ENCODE results near the gene FAAP20. TPM values are rescaled to one million over a fixed set of nuclear protein-coding genes. Genes with fewer than 3 reads are reported as not detected.
A peak's percentile ranks its signal among the peaks of the same experiment; 100 is the strongest.

The FAAP20 gene
- 10 to 100 TPM; 59.0 to 61.0 TPM for total RNA-seq

- Mint-ChIP-seq H3K36me3 (no peaks in the 10 kb centered on the region), H3K27me3 (no peaks in the 10 kb centered on the region), H3K4me3 (peak within 1 kb of the TSS; percentile 84), H3K9me3 (no peaks in the 10 kb centered on the region), H3K4me1 (peaks cover 12% of the 10 kb centered on the region), H3K27ac (peak within 1 kb of the TSS; percentile 92)
- peak; percentile 30 for ATAC-seq (ENCODE audit: low read depth)
- POLR2A ChIA-PET = interaction anchor here (0.6 to 3.9 kb wide), 23 partner anchors 11 to 417 kb away, joined by 3 to 63 read pairs (median 4); partner anchors contain the start of genes MORN1, PEX10, PRXL2B and RER1
- no peak for DNase-seq
Observed at GRCh38 chr1:2194319-2194897, at the start of gene FAAP20. Gene FAAP20, minus strand, starts transcription at chr1:2194772. Its CDS starts 23 bp downstream, at chr1:2194749.

GRCh38 chr1:2242814-2243725 lies 48.5 kb upstream of the FAAP20 start:
- H3K27me3 Mint-ChIP-seq = no peaks in the 10 kb centered on the region
- peaks cover 29% of the 10 kb centered on the region for H3K4me1 Mint-ChIP-seq
- no peak for DNase-seq
- no peak overlapping the region for H3K27ac Mint-ChIP-seq
- POLR2A ChIA-PET = no interaction called here
- no peak for ATAC-seq (ENCODE audit: low read depth)
- no peak overlapping the region for H3K4me3 Mint-ChIP-seq
- peaks cover 17% of the 10 kb centered on the region for H3K36me3 Mint-ChIP-seq
- H3K9me3 Mint-ChIP-seq = no peaks in the 10 kb centered on the region

GRCh38 chr1:2241820-2242219 lies 47.2 kb upstream of the FAAP20 start:
- POLR2A ChIA-PET = interaction anchor here (1.4 kb wide), 1 partner anchor 10 kb away, joined by 4 read pairs; no protein-coding TSS in a partner anchor
- H3K4me3 Mint-ChIP-seq = no peak overlapping the region
- no peaks in the 10 kb centered on the region for H3K27me3 Mint-ChIP-seq
- H3K36me3 Mint-ChIP-seq = peaks cover 17% of the 10 kb centered on the region
- peaks cover 38% of the 10 kb centered on the region for H3K4me1 Mint-ChIP-seq
- no peak for DNase-seq
- H3K27ac Mint-ChIP-seq = no peak overlapping the region
- no peak for ATAC-seq (ENCODE audit: low read depth)
- H3K9me3 Mint-ChIP-seq = no peaks in the 10 kb centered on the region

- Mint-ChIP-seq H3K36me3 (peaks cover 17% of the 10 kb centered on the region), H3K27ac (no peak overlapping the region), H3K27me3 (no peaks in the 10 kb centered on the region), H3K4me3 (no peak overlapping the region), H3K9me3 (no peaks in the 10 kb centered on the region), H3K4me1 (peaks cover 42% of the 10 kb centered on the region)
- POLR2A ChIA-PET = interaction anchor here (1.1 to 1.4 kb wide), 2 partner anchors 9 to 13 kb away, joined by 4 read pairs; no protein-coding TSS in a partner anchor
- no peak for ATAC-seq (ENCODE audit: low read depth)
- DNase-seq = no peak
Observed at GRCh38 chr1:2240270-2241156, 45.9 kb upstream of the FAAP20 start.

GRCh38 chr1:2239384-2239985 lies 44.9 kb upstream of the FAAP20 start:
- peaks cover 44% of the 10 kb centered on the region for H3K4me1 Mint-ChIP-seq
- no peaks in the 10 kb centered on the region for H3K27me3 Mint-ChIP-seq
- peaks cover 14% of the 10 kb centered on the region for H3K36me3 Mint-ChIP-seq
- no peak overlapping the region for H3K4me3 Mint-ChIP-seq
- ATAC-seq (ENCODE audit: low read depth) (no peak), DNase-seq (no peak)
- no peak overlapping the region for H3K27ac Mint-ChIP-seq
- no peaks in the 10 kb centered on the region for H3K9me3 Mint-ChIP-seq
- POLR2A ChIA-PET = interaction anchor here (1.1 kb wide), 1 partner anchor 12 kb away, joined by 4 read pairs; no protein-coding TSS in a partner anchor

- DNase-seq = no peak
- Mint-ChIP-seq H3K27me3 (no peaks in the 10 kb centered on the region), H3K4me3 (no peak overlapping the region), H3K27ac (no peak overlapping the region), H3K9me3 (no peaks in the 10 kb centered on the region), H3K4me1 (peaks cover 49% of the 10 kb centered on the region), H3K36me3 (peaks cover 13% of the 10 kb centered on the region)
- no peak for ATAC-seq (ENCODE audit: low read depth)
- POLR2A ChIA-PET = no interaction called here
Observed at GRCh38 chr1:2239013-2239370, 44.4 kb upstream of the FAAP20 start.

- no peak for DNase-seq
- H3K9me3 Mint-ChIP-seq = no peaks in the 10 kb centered on the region
- POLR2A ChIA-PET = no interaction called here
- peaks cover 52% of the 10 kb centered on the region for H3K4me1 Mint-ChIP-seq
- no peak overlapping the region for H3K27ac Mint-ChIP-seq
- no peak overlapping the region for H3K4me3 Mint-ChIP-seq
- peaks cover 12% of the 10 kb centered on the region for H3K36me3 Mint-ChIP-seq
- H3K27me3 Mint-ChIP-seq = no peaks in the 10 kb centered on the region
- no peak for ATAC-seq (ENCODE audit: low read depth)
Observed at GRCh38 chr1:2238361-2239012, 43.9 kb upstream of the FAAP20 start.

- Mint-ChIP-seq H3K9me3 (no peaks in the 10 kb centered on the region), H3K4me1 (peaks cover 57% of the 10 kb centered on the region), H3K27ac (no peak overlapping the region), H3K27me3 (no peaks in the 10 kb centered on the region), H3K4me3 (peak overlapping the region; percentile 65), H3K36me3 (peaks cover 12% of the 10 kb centered on the region)
- DNase-seq = no peak
- POLR2A ChIA-PET = no interaction called here
- no peak for ATAC-seq (ENCODE audit: low read depth)
Observed at GRCh38 chr1:2237773-2238172, 43.2 kb upstream of the FAAP20 start.

GRCh38 chr1:2236695-2237677 lies 42.4 kb upstream of the FAAP20 start:
- Mint-ChIP-seq H3K27ac (peak overlapping the region; percentile 45), H3K9me3 (no peaks in the 10 kb centered on the region), H3K27me3 (no peaks in the 10 kb centered on the region), H3K4me3 (peak overlapping the region; percentile 65), H3K36me3 (peaks cover 10% of the 10 kb centered on the region), H3K4me1 (peaks cover 62% of the 10 kb centered on the region)
- POLR2A ChIA-PET = no interaction called here
- ATAC-seq (ENCODE audit: low read depth) = no peak
- DNase-seq = peak; percentile 64

- H3K27ac Mint-ChIP-seq = no peak overlapping the region
- H3K36me3 Mint-ChIP-seq = peaks cover 8% of the 10 kb centered on the region
- H3K4me3 Mint-ChIP-seq = peak overlapping the region; percentile 19
- no peaks in the 10 kb centered on the region for H3K9me3 Mint-ChIP-seq
- H3K4me1 Mint-ChIP-seq = peaks cover 66% of the 10 kb centered on the region
- DNase-seq (no peak), ATAC-seq (ENCODE audit: low read depth) (no peak)
- POLR2A ChIA-PET = interaction anchor here (2.0 to 3.4 kb wide), 4 partner anchors 20 to 156 kb away, joined by 5 to 29 read pairs (median 9); partner anchors contain the start of genes MORN1 and RER1
- no peaks in the 10 kb centered on the region for H3K27me3 Mint-ChIP-seq
Observed at GRCh38 chr1:2235300-2235998, 40.9 kb upstream of the FAAP20 start.

- POLR2A ChIA-PET = interaction anchor here (0.7 to 3.4 kb wide), 12 partner anchors 21 to 333 kb away, joined by 3 to 29 read pairs (median 6); partner anchors contain the start of genes FAAP20, MORN1 and RER1
- Mint-ChIP-seq H3K36me3 (peaks cover 5% of the 10 kb centered on the region), H3K4me1 (peaks cover 59% of the 10 kb centered on the region), H3K27ac (peak overlapping the region; percentile 88), H3K4me3 (peak overlapping the region; percentile 83), H3K27me3 (no peaks in the 10 kb centered on the region), H3K9me3 (no peaks in the 10 kb centered on the region)
- peak; percentile 25 for ATAC-seq (ENCODE audit: low read depth)
- no peak for DNase-seq
Observed at GRCh38 chr1:2234762-2235113, 40.2 kb upstream of the FAAP20 start.

Measured in activated naive CD8-positive, alpha-beta T cell treated with anti-CD3 and anti-CD28 coated beads, Interleukin-2, amount 10 ng/mL, durations not matched to agents 7 days and 5 days (primary cell).